ENCODE results near the gene PALM.

The PALM gene

DNA sequence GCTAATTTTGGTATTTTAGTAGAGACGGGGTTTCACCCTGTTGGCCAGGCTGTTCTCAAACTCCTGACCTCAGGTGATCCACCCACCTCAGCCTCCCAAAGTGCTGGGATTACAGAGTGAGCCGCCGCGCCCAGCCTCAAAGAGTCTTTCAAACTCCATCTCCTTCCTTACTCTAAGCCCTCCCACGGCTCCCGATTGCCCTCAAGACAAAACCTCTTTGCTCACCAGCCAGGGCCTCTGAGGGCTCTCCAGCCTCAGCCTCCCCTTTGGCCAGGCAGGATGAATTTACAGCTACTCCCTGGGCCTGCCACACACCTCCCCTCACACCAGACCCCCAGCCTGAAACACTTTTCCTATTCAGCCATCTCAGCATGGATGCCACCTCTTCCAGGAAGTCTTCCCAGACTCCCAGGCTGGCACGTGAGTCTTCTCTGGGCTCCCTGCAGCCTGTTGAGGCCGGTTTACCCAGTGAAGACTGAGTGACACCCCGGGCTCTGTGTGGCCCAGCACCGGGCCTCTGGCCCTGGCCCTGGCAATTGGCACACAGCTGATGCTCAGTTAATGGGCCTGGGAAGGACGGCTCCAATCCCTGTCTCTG is 21.1 kb upstream of the PALM start:
- Histone ChIP-seq H3K4me1 (ENCODE audit: insufficient read depth, low read length, severe bottlenecking) (no peaks in the 10 kb centered on the region), H3K4me3 (ENCODE audit: low read depth, low read length, poor library complexity, severe bottlenecking) (no peak overlapping the region), H3K4me2 (ENCODE audit: low read length) (no peak overlapping the region), H3K27me3 (ENCODE audit: insufficient read depth, low read length) (peaks cover 16% of the 10 kb centered on the region; the same call in 1 of the 2 replicates), H3F3A (ENCODE audit: insufficient read depth, low read length) (no peaks in the 10 kb centered on the region), H3K79me2 (ENCODE audit: insufficient read depth, low read length) (no peaks in the 10 kb centered on the region), H4K20me1 (ENCODE audit: insufficient read depth, low read length) (no peaks in the 10 kb centered on the region), H3K36me3 (ENCODE audit: insufficient read depth, low read length) (no peaks in the 10 kb centered on the region), H3K27ac (ENCODE audit: low read depth, low read length, poor library complexity, severe bottlenecking) (no peak overlapping the region), H3K9ac (ENCODE audit: low read length) (no peak overlapping the region), H3K9me3 (ENCODE audit: low read length) (no peaks in the 10 kb centered on the region), H3K9me2 (ENCODE audit: low read depth, low read length) (no peaks in the 10 kb centered on the region), H2AFZ (ENCODE audit: low read length) (no peak overlapping the region)
- no peak for TF ChIP-seq EZH2 (IDR thresholded peaks at IDR 0.05; ENCODE audit: borderline replicate concordance, low read length)
- TF ChIP-seq, protein P1, sequence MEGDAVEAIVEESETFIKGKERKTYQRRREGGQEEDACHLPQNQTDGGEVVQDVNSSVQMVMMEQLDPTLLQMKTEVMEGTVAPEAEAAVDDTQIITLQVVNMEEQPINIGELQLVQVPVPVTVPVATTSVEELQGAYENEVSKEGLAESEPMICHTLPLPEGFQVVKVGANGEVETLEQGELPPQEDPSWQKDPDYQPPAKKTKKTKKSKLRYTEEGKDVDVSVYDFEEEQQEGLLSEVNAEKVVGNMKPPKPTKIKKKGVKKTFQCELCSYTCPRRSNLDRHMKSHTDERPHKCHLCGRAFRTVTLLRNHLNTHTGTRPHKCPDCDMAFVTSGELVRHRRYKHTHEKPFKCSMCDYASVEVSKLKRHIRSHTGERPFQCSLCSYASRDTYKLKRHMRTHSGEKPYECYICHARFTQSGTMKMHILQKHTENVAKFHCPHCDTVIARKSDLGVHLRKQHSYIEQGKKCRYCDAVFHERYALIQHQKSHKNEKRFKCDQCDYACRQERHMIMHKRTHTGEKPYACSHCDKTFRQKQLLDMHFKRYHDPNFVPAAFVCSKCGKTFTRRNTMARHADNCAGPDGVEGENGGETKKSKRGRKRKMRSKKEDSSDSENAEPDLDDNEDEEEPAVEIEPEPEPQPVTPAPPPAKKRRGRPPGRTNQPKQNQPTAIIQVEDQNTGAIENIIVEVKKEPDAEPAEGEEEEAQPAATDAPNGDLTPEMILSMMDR (IDR thresholded peaks at IDR 0.05; ENCODE audit: low read length): no peak

DNA sequence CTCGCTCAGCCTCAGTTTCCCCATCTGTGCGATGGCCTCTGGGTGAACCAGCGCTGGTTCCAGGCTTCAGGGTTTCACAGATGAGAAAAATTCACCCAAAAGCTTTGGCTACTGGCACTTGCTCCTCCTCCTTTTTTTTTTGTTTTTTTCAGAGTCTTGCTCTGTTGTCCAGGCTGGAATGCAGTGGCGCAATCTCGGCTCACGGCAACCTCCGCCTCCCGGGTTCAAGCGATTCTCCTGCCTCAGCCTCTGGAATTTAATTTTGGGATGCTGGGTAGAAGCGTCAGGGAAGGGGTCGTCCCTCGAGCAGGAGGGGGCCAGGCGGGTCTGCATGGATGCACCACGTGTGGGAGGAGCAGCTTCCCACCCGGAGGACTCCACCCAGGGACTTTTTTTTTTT is 20.5 kb upstream of the PALM start:
- no peaks in the 10 kb centered on the region for H3K36me3 ChIP-seq (ENCODE audit: insufficient read depth, low read length)
- H3K9me3 ChIP-seq (ENCODE audit: low read length): no peaks in the 10 kb centered on the region
- no peak overlapping the region for H3K4me3 ChIP-seq (ENCODE audit: low read depth, low read length, poor library complexity, severe bottlenecking)
- no peak overlapping the region for H2AFZ ChIP-seq (ENCODE audit: low read length)
- no peak overlapping the region for H3K4me2 ChIP-seq (ENCODE audit: low read length)
- no peaks in the 10 kb centered on the region for H3K79me2 ChIP-seq (ENCODE audit: insufficient read depth, low read length)
- no peaks in the 10 kb centered on the region for H3F3A ChIP-seq (ENCODE audit: insufficient read depth, low read length)
- peaks cover 16% of the 10 kb centered on the region; the same call in 1 of the 2 replicates for H3K27me3 ChIP-seq (ENCODE audit: insufficient read depth, low read length)
- H4K20me1 ChIP-seq (ENCODE audit: insufficient read depth, low read length): no peaks in the 10 kb centered on the region
- no peak overlapping the region for H3K27ac ChIP-seq (ENCODE audit: low read depth, low read length, poor library complexity, severe bottlenecking)
- TF ChIP-seq EZH2 (IDR thresholded peaks at IDR 0.05; ENCODE audit: borderline replicate concordance, low read length): no peak
- TF ChIP-seq, protein P1 (IDR thresholded peaks at IDR 0.05; ENCODE audit: low read length): no peak
- H3K9me2 ChIP-seq (ENCODE audit: low read depth, low read length): no peaks in the 10 kb centered on the region
- H3K9ac ChIP-seq (ENCODE audit: low read length): no peak overlapping the region
- H3K4me1 ChIP-seq (ENCODE audit: insufficient read depth, low read length, severe bottlenecking): no peaks in the 10 kb centered on the region

DNA sequence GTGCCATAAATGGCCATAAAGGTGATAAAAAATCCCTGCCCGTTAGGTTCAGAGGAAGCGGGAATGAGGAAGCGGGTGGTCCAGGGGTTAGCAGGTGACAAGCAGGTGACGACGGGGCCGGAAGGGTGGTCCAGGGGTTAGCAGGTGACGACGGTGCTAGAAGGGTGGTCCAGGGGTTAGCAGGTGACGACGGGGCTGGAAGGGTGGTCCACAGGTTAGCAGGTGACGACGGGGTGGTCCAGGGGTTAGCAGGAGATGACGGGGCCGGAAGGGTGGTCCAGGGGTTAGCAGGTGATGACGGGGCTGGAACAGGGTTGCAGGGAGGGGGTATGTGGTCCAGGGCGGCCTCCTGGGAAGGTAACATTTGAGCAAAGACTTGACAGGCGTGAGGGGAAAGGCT is 19.7 kb upstream of the PALM start:
- no peak overlapping the region for H3K4me3 ChIP-seq (ENCODE audit: low read depth, low read length, poor library complexity, severe bottlenecking)
- H3K27ac ChIP-seq (ENCODE audit: low read depth, low read length, poor library complexity, severe bottlenecking): no peak overlapping the region
- H3K9me2 ChIP-seq (ENCODE audit: low read depth, low read length): no peaks in the 10 kb centered on the region
- no peaks in the 10 kb centered on the region for H3K79me2 ChIP-seq (ENCODE audit: insufficient read depth, low read length)
- no peaks in the 10 kb centered on the region for H3K9me3 ChIP-seq (ENCODE audit: low read length)
- TF ChIP-seq, protein P1 (IDR thresholded peaks at IDR 0.05; ENCODE audit: low read length): no peak
- TF ChIP-seq EZH2 (IDR thresholded peaks at IDR 0.05; ENCODE audit: borderline replicate concordance, low read length): no peak
- H3F3A ChIP-seq (ENCODE audit: insufficient read depth, low read length): no peaks in the 10 kb centered on the region
- H4K20me1 ChIP-seq (ENCODE audit: insufficient read depth, low read length): no peaks in the 10 kb centered on the region
- H3K36me3 ChIP-seq (ENCODE audit: insufficient read depth, low read length): no peaks in the 10 kb centered on the region
- no peak overlapping the region for H2AFZ ChIP-seq (ENCODE audit: low read length)
- H3K27me3 ChIP-seq (ENCODE audit: insufficient read depth, low read length): peaks cover 16% of the 10 kb centered on the region; the same call in 1 of the 2 replicates
- H3K4me1 ChIP-seq (ENCODE audit: insufficient read depth, low read length, severe bottlenecking): no peaks in the 10 kb centered on the region
- H3K4me2 ChIP-seq (ENCODE audit: low read length): no peak overlapping the region
- no peak overlapping the region for H3K9ac ChIP-seq (ENCODE audit: low read length)

All from OCI-LY1 (cell line).